Measurements from ENCODE around the gene KCNA2.

Gene KCNA2

GRCh38 chr1:110605901-110606656 is at the start of gene KCNA2:
KCNA2 (minus strand) TSS chr1:110606358; CDS start chr1:110604782, 1,576 bp downstream.
- DNase-seq = peak; percentile 4

DNA sequence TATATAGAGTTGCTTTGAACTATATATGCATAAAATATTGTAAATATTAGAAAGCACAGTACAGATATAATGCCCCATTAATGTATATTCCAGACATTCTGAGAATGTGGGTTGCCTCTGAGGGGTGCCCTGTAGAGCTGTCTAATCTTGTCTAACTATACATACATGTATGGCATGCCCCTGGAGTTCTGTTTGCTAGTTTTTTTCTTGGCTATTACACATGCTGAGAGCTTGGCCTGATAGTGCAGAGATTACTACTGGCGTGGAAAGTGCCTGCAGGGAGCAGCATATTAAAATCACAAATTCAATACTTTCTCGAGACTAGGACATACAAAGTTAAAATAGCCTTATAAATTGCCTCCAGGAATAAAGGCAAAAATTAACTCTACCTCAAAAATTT is 44.5 kb upstream of the KCNA2 start:
- no peak for DNase-seq

GRCh38 chr1:110648417-110648816 is 42.3 kb upstream of the KCNA2 start:
- DNase-seq = no peak

GRCh38 chr1:110647254-110647891 is 41.2 kb upstream of the KCNA2 start:
- peak; percentile 66 for DNase-seq

DNA sequence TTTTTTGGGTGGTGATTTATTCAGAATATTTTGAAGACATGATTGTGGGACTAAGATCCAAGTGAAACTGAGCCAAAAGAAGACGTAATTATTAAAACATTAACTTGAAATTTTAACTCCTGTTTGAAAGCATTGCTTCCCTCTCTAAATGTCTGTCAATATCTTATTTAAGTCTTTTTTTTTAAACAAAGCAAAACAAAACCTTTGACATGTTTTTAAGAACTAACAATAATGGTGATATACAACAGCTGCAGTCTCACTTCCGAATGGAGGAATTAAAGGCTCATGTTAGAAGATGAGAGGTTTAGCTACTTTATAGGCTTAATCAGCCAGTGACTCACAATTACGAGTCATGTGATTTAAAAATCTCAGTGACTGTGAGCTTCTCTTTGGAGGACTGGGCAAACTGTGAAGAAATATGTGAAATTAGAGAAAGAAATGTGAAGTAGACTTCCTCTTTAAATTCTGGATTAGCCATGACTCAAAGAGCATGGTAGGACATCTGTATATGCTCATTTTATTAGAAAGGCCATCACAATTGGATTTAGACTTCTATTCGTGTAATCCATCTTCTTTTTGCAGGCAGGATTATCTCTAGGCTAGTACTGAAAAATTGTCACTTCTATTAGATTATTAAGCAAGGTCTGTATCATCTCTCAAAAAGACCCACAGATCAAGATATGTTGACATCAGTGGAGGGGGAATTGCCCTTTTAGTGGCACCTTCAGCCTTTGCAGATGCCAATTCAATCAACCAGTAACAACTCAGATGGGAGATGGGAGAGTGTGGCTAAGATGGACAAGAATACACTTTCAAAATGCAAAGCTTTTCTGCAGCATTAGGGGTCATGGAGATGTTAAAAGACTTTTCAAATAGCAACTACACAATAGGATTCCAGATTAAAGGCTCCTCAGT is 39.9 kb upstream of the KCNA2 start:
- DNase-seq = no peak

DNA sequence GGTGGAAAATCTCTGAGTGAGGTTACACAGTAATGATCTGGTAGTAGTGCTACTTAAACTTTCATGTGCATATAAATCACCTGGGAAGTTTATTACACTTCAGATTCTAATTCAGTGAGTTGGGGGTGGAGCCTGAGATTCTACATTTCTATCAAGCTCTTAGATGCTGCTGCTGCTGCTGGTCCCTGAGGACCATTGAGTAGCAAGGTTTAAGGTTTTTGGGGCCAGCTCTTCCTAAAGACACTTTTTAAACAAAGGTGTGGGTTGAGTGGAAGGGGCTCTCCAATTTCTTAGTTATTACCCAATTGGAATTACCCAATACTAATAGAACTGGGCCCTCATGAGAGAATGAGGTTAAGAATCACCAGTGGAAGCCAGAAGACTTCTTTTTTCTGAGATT is 39.1 kb upstream of the KCNA2 start:
- DNase-seq = no peak

DNA sequence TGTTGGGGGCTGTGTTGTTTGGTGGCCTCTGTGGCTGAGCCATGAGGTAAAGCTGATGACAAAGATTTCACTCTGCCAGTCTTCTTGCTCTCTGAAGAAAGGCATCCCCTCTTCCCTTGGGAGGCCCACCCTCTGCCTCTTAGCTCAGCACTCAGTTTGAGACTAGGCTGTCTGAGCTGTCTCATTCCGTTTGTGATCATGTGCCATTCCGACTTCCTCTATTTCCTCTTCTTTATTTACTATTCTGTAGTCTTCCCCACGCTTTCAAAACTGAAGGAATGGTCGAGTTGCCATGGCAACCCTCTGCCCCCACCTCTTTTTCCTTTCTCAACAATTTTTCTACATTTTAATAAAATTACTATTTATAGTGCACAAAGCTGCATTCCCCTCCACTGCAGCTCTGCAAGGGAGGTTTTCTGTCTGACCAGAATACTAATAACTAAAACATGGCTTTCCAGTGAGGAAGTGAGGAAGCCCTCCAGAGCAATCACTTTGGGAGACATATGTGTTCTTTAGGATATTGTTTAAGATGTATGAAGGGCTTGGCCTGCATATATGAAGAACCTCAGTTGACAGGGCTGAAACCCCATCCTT is 37.8 kb upstream of the KCNA2 start:
- no peak for DNase-seq

- DNase-seq = no peak
These were observed 33.7 kb upstream of the KCNA2 start for GRCh38 chr1:110639724-110640386.

DNA sequence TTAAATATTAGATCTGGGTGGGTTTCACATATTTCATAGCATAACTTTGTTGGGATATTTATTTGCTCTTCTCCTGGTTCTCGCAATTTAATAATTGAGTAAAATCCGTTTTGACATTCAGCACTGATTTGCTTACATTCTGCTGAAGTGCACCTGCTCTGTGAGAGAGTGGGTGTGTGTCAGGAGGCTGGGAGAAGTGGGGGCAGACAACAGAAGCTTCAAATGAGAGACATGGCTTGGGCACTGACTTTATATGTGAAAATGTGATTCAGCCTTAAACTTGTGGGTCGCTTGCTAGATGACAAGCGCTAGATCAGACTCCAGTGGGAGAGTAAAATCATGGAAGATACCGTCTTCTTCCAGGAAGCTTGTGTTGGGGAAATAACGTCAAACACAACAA is 32.4 kb upstream of the KCNA2 start:
- no peak for DNase-seq

GRCh38 chr1:110638058-110638457 is 31.9 kb upstream of the KCNA2 start:
- DNase-seq = no peak

GRCh38 chr1:110637475-110637874 is 31.3 kb upstream of the KCNA2 start:
- no peak for DNase-seq

DNA sequence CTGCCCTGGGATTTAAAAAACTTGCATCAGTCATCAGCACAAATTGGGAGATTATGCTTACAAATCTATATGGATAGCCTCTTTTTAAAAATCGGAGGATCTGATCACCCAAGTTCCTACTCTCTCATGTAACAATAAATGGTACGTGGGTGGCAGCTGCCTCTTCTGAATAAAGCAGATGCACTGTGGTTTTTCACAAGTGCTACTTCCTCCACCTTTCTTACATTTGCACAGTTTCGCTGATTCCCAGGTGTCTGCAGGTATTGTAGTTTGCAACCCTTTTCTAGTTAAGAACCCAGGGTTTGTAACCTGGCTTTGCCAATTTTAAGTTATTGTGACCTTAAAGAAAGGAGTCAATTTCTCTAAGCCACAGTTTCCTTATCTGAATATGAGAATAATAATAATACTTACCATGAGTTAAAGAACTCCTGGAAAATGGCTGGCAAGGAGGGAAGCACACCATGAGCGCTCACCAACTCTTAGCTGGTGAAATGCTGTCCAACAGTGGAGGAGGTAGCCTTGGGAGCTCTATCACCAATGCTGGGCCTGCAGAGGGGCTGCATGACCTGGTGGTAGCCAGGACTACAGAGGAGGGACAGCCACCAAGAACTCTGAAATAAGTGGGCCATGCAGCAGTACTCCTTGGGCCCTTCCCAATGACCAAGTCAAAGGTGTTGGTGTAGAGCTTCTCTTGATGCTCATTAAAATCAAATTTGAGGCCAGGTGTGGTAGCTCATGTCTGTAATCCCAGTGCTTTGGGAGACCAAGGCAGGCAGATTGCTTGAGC is 30.2 kb upstream of the KCNA2 start:
- DNase-seq = peak; percentile 55

GRCh38 chr1:110635434-110635833 is 29.3 kb upstream of the KCNA2 start:
- DNase-seq = no peak

DNA sequence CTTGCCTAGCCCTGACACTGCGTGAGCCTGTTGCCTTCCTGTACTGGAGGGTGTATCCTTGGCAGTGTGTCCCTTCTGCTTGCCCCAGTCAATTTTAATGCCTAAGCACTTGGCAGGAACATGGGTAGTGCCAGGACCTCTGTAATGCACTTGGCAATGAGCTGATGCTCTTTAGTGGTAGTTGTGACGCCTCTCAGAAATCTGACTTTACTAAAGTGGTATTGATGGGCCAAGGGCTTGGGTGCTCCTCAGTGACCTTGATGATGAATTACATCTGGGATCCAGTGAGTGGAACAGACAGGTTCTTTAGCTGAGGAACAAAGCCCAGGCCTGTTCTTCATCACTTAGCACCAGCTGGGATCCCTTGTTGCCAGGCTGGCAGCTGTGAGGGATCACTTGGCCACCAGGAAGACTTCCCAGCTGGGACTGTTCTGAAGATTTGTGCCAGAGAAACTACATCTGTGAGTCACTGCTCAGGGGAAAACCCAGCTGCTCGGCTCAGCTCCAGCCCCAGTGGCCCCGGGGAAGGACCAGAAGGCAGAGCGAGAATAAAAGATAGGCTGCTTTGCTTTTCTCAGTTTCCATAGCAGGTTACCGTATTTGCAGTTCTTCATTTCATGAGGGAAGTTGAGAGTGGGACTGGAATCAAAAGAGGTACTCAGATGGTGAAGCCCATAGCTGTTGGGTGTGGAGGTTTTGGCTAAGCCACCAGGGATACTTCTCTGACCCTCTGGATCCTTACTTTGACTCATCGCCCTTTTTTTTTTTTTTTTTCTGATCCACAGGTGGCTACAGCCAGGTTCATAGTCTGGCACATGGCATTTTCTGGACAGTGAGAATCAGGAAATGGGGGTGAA is 28.5 kb upstream of the KCNA2 start:
- peak; percentile 78 for DNase-seq

- DNase-seq = no peak
These were observed 27.9 kb upstream of the KCNA2 start for GRCh38 chr1:110634086-110634454.

DNA sequence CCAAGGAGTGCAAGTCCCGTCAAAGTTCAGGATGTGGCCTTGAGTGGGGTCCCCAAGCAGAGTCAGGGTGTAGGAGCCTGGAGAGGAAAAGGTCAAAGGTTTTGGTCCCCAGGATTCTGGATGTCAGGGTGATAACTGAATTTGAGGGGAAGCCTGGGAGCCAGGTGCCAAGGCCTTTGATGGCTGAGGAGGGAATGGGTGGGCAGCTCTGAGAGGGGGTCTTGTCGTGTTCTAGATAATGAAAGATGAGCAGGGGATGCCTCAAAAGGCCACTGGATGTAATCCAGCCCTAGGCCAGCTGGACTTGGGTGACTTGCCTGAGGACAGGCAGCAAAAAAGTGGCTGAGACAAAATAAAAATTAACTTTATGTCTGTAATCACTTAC is 27.5 kb upstream of the KCNA2 start:
- no peak for DNase-seq

GRCh38 chr1:110631836-110632620 is 25.9 kb upstream of the KCNA2 start:
- DNase-seq = no peak

GRCh38 chr1:110630839-110631663 is 24.9 kb upstream of the KCNA2 start:
- peak; percentile 89 for DNase-seq

Data from CD4-positive, alpha-beta T cell treated with Interleukin-12 subunit alpha and Interleukin-12 subunit beta, for 1 hour (primary cell).